ENCODE measurements around the gene CEP126.

DNA sequence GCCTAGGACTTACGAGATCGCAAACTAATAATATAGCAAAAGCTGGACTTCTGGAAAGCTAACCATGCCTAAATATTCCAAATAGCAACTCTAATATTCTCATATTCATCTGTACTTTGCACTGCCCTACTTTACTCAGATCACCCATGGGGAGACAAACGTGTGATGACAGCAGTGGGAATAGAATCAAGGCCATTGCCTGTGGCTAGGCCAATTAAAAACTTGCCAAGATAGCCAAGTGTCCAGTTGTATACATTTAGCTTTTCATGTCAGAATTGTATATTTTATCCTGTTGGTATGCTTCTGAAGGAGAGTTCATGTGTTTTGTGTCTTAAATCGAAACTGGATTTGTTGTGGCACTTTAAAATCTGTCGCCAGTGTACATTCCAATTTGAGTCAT, 1.2 kb upstream of the CEP126 start:
- TF ChIP-seq CTCF (IDR thresholded peaks at IDR 0.05) (no peak), POLR2A (IDR thresholded peaks at IDR 0.05) (no peak)
